WERI-Rb-1 (cell line): Measurements from ENCODE around the gene PNPLA5.
A peak's percentile ranks its signal among the peaks of the same experiment; 100 is the strongest.

Source experiments
- DNase-seq: peaks from one replicate; pipeline ENCODE4 v3.0.0-alpha.2; 2020
- H3K27ac ChIP-seq: fragments of 250-450 bp; sonication (Bioruptor Pico); 2 replicates; pipeline ENCODE4 v1.5.1; 2020; ENCODE audit warnings: mild to moderate bottlenecking, moderate library complexity
- H3K27me3 ChIP-seq: fragments of 250-450 bp; sonication (Bioruptor Pico); 2 replicates; pipeline ENCODE4 v1.5.1; 2021; ENCODE audit warnings: mild to moderate bottlenecking, low read depth, moderate library complexity; ENCODE audit not compliant: insufficient read depth, severe bottlenecking
- H3K36me3 ChIP-seq: fragments of 250-450 bp; sonication (Bioruptor Pico); 2 replicates; pipeline ENCODE4 v1.5.1; 2020; ENCODE audit warnings: mild to moderate bottlenecking, moderate library complexity
- H3K4me3 ChIP-seq: 2 replicates; pipeline ENCODE4 v1.5.1; 2011; ENCODE audit warnings: low read depth, mild to moderate bottlenecking, control low read depth, low read length
- H3K9me3 ChIP-seq: fragments of 250-450 bp; sonication (Bioruptor Pico); 2 replicates; pipeline ENCODE4 v1.5.1; 2021; ENCODE audit warnings: mild to moderate bottlenecking, moderate library complexity; ENCODE audit not compliant: severe bottlenecking
- TF ChIP-seq, protein P1 (sequence below): IDR thresholded peaks from 2 replicates; pipeline ENCODE4 v1.5.1; 2011; ENCODE audit warnings: low read depth, mild to moderate bottlenecking, control low read depth, inconsistent platforms, low read length

The PNPLA5 gene

DNA sequence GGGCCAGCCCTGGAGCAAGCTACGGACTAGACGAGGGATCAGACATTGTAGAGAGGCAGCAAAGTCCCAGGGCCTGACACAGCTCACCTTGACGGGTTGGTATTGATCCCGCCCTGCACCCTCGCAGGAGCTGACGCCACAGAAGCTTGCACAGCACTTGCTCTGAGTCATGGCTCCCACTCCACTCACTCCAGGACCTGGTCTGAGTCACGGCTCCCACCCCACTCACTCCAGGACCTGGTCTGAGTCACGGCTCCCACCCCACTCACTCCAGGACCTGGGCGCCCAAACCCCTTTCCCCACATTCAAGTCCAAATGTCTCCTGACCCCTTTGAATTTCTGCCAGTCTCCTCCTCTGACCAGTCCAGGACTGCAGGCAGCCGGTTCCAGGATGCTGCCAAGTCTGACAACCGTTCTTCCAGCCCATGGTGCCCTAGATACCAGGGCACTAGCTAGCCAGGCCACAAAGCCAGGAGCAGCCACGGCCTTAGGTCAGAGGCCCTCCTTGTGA is 6.0 kb upstream of the PNPLA5 start:
- Histone ChIP-seq H3K27ac (no peak overlapping the region), H3K9me3 (peaks cover 3% of the 10 kb centered on the region), H3K36me3 (no peaks in the 10 kb centered on the region), H3K4me3 (no peak overlapping the region), H3K27me3 (no peaks in the 10 kb centered on the region)
- TF ChIP-seq, protein P1, sequence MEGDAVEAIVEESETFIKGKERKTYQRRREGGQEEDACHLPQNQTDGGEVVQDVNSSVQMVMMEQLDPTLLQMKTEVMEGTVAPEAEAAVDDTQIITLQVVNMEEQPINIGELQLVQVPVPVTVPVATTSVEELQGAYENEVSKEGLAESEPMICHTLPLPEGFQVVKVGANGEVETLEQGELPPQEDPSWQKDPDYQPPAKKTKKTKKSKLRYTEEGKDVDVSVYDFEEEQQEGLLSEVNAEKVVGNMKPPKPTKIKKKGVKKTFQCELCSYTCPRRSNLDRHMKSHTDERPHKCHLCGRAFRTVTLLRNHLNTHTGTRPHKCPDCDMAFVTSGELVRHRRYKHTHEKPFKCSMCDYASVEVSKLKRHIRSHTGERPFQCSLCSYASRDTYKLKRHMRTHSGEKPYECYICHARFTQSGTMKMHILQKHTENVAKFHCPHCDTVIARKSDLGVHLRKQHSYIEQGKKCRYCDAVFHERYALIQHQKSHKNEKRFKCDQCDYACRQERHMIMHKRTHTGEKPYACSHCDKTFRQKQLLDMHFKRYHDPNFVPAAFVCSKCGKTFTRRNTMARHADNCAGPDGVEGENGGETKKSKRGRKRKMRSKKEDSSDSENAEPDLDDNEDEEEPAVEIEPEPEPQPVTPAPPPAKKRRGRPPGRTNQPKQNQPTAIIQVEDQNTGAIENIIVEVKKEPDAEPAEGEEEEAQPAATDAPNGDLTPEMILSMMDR: no peak
- no peak for DNase-seq

DNA sequence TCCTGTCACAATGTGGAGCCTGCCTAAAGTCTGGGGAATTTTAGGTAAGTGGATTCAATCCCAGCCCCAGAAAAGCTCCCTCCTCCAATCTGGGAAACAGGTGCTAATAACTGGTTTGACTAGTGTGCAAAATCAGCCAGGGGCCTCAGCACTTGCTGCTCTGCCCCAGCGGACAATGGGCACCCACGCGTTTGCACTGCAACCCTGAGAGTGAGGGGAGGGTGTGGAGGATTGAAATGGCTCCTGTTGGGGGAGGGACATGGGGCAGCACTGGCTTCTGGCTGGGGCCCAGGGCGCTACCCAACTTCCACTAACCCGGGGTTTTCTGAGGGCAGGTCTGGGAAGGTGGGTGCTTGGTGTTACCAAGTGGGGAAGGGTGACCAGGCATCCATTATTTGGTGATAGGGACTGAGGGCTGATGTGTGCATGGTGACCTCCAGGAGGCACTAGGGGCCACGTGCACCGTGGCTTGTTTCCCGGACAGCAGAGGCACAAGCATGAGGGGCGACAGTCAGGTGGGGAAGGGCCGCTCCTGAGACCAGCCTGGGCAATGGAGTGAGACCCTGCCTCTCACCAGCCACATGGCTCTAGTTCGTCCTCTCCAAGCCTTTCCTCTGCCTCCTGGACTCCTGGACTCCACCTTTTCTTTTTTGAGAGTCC is 4.3 kb upstream of the PNPLA5 start:
- Histone ChIP-seq H3K27ac (no peak overlapping the region), H3K9me3 (peaks cover 3% of the 10 kb centered on the region), H3K27me3 (no peaks in the 10 kb centered on the region), H3K36me3 (no peaks in the 10 kb centered on the region), H3K4me3 (no peak overlapping the region)
- no peak for DNase-seq
- TF ChIP-seq, protein P1: peak; percentile 50

DNA sequence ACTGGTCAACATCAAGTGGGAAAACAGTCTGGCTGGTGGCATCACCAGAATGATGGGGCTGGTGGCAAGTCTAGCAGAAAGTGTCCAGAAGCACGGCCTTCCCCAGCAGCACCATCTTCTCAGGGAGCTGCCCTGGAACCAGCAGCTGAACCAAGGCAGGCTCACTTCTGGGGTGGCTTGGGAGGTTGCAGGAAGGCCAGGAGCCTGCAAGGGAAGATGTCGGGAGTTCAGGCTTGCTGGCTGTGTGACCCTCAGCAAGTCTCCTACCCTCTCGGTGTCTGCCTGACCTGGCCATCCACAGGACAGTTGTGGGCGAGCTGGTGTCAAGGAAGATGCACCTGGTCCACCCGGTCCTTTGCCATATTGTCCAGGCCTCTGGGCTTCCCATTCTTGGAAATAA is 2.3 kb upstream of the PNPLA5 start:
- Histone ChIP-seq H3K9me3 (no peaks in the 10 kb centered on the region), H3K27ac (no peak overlapping the region), H3K4me3 (no peak overlapping the region), H3K36me3 (no peaks in the 10 kb centered on the region), H3K27me3 (no peaks in the 10 kb centered on the region)
- no peak for DNase-seq
- TF ChIP-seq, protein P1: no peak

DNA sequence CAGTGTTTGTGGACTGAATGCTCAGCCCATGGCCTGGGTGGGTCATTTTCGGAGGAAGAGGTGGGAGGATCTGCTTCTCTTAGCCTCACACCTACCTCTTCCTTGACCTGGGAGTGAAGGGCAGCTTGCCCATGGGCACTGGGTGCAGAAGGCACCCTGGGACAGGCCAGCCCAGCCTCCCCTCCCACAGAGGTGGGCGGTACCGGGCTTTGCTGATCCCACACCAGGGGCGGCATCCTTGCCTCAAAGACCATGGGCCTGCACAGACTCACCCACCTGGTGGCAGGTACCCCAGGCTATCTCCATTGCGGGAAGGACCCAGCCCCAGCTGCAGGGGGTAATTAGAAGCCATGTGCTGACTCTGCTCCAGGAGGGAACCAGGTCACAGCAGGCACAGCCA is 1.5 kb upstream of the PNPLA5 start:
- Histone ChIP-seq H3K27me3 (no peaks in the 10 kb centered on the region), H3K36me3 (no peaks in the 10 kb centered on the region), H3K9me3 (no peaks in the 10 kb centered on the region), H3K27ac (no peak overlapping the region), H3K4me3 (no peak overlapping the region)
- no peak for DNase-seq
- TF ChIP-seq, protein P1: no peak

DNA sequence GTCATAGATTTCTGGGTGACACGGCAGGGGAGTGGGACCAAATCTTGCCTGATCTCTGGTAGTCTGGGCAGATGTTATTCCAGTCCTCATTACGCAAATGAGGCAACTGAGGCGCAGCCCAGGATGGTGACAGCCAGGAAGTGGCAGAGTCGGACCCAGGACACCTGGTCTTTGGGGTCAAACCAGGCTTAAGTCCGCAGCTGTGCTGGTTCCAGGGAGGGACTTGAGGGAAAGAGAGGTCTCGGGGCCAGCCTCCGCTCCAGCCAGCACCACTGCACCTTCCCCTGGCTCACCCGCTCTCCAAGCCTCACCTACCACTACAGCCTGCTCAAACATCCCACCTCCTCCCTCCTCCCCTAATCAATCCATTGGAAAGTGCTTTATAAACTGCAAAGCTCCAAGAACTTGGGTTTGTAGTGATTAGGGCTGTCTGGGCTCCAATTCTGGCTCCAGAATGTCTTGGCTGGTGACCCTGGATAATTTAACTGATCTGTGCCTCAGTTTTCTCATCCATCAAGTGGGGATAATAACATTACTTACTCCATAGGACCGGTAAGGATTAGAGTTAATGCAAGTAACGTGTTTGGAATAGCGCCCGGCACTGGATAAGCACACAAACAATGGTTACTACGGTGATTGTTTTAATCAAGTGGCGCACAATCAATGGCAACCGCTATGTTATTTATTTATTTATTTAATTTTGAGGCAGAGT is 526 bp upstream of the PNPLA5 start:
- no peaks in the 10 kb centered on the region for H3K9me3 ChIP-seq
- H3K4me3 ChIP-seq: no peak overlapping the region
- no peak overlapping the region for H3K27ac ChIP-seq
- no peaks in the 10 kb centered on the region for H3K27me3 ChIP-seq
- DNase-seq: no peak
- no peaks in the 10 kb centered on the region for H3K36me3 ChIP-seq
- TF ChIP-seq, protein P1: no peak
